Measurements from ENCODE around the gene RASL10B.

The RASL10B gene

GRCh38 chr17:35766489-35766877 is 35.0 kb downstream of the RASL10B start:
- no peak for DNase-seq

GRCh38 chr17:35766903-35767510 is 35.6 kb downstream of the RASL10B start:
- peak; percentile 49 for DNase-seq

DNA sequence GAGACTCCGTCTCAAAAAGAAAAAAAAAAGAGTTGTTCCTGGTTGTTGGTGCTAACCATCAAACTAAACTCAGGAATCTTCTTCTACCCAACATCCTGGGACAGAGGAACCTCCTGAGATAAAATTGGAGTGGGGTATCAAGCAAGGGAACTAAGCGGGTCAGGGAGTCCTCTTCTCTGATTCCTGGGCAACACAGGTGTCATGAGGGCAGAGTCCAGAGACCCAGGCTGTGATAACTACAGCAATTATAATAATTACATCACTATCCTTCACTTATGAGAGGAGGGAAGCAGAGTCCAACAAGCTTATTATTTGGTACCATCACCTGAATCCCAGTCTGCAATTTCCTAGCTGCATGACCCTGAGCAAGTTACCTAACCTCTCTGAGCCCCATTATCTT is 37.4 kb downstream of the RASL10B start:
- no peak for DNase-seq

- no peak for DNase-seq
Measured at GRCh38 chr17:35769895-35770486, 38.6 kb downstream of the RASL10B start.

- no peak for DNase-seq
Measured at GRCh38 chr17:35773129-35773528, 41.7 kb downstream of the RASL10B start.

GRCh38 chr17:35773679-35774425 is 42.4 kb downstream of the RASL10B start:
- DNase-seq = no peak

DNA sequence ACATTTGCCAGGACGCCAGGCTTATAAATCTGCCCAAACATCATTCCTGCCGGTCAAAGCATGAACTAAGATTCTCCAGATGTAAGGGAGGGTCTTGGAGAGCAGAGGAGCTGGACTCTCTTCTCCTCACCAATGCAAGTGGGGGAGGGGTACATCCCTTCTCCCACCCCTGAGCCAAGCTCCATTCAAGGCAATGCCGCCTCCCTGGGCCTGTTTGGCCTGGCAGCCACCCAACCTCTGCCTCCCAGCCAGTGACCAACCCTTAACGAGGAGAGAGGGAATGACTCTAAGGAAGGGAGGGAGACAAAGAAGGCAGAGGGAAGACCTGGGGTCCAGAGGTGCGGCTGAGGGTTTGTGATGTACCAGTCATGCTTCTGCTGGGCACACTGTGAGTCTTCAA is 43.1 kb downstream of the RASL10B start:
- no peak for DNase-seq

DNA sequence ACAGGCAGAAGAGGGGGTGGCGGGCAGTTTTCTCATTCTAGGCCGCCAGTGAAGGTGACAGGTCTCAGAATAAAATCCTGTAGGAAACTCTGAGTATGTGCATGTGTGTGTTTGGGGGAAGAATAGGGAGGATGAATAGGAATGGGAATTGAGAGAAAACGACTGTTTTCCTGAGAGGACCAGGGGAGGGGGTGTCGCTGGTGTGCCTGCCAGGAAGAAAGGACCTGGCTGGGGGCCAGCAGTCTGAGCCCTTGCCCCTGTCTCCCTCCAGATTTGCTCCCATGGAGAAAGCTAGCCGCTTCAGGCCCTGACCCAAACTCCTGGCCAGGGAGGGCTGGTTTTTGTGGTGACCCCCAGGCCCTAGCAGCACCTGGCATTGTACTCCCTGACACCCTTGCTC is 43.6 kb downstream of the RASL10B start:
- no peak for DNase-seq

GRCh38 chr17:35775583-35775982 is 44.1 kb downstream of the RASL10B start:
- DNase-seq = no peak

DNA sequence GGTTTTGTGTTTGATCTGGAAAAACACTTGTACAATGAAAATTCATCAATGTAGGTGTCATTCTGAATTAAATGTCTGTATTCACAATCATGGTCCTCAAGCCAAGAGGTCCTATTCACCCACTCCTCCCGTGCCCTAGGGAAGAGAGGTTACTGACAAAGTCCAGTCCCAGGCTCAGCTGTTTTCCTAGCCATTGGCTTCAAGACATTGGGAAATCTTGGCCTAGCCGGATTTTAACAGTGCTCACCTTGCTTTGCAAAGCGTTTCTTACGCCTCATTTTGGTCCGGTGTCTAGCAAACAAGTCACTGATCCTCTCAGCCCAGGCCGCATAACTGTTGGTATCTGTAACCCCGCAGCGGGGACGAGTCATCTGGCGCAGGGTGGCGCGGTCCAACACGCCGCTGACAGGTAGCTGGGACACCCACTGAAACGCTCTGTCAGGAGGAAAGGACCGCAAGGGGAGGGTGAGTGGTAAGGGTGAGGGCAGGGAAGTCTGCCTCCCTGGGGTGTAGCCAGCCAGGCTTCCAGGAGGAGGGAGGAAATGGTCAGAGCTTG is 47.3 kb downstream of the RASL10B start:
- DNase-seq = no peak

DNA sequence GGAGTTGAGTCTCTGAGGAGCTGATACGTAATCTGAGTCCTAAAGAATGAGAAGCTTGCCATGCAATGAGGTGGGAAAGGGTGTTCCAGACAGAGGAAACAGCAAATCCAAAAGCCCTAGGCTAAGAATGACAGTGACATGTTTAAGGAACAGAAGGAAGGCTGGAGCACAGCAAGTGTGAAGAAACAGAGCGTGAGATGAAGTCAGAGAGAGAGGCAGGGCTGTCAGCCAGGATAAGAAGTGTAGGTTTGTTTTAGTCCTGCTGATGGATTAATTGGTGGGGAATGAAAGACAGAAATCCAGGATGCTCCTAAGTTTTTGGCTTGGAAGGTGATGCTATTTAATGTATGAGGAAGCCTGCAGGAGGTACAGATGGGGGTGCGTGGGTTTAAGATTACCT is 49.5 kb downstream of the RASL10B start:
- DNase-seq = no peak

- DNase-seq = no peak
Measured at GRCh38 chr17:35784895-35785294, 53.5 kb downstream of the RASL10B start.

GRCh38 chr17:35786941-35787432 is 55.5 kb downstream of the RASL10B start:
- no peak for DNase-seq

- no peak for DNase-seq
Measured at GRCh38 chr17:35788477-35789368, 57.3 kb downstream of the RASL10B start.

GRCh38 chr17:35790841-35791240 is 59.4 kb downstream of the RASL10B start:
- no peak for DNase-seq

- DNase-seq = no peak
Measured at GRCh38 chr17:35791681-35792350, 60.4 kb downstream of the RASL10B start.

Data from CD4-positive, alpha-beta T cell treated with Interleukin-10 for 1 hour (primary cell).